ENCODE results near the gene PSD.
A peak's percentile ranks its signal among the peaks of the same experiment; 100 is the strongest.

Gene PSD

DNA sequence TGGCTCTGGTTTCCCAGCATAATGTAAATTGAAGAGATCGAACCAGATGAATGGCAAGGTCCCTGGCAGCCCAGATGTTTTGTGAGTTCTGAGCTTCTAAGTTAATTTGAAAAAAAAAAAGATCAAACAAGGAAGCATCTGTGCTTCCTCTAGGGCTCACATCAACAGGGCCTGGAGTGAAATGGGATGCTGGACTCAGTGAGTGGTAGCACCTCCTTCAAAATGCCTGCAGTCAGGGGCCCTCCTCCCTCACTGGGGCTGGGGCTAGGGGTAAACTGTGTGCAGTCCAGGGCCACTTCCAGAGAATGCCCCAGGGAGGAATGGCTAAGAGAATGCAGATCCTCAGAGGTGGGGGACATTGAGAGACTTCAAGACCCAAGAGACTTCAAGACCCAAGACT is 19.8 kb upstream of the PSD start:
- no peak for DNase-seq

- DNase-seq, result no peak
Measured at GRCh38 chr10:102437515-102437914, 18.9 kb upstream of the PSD start.

GRCh38 chr10:102436312-102436711 is 17.7 kb upstream of the PSD start:
- no peak for DNase-seq

DNA sequence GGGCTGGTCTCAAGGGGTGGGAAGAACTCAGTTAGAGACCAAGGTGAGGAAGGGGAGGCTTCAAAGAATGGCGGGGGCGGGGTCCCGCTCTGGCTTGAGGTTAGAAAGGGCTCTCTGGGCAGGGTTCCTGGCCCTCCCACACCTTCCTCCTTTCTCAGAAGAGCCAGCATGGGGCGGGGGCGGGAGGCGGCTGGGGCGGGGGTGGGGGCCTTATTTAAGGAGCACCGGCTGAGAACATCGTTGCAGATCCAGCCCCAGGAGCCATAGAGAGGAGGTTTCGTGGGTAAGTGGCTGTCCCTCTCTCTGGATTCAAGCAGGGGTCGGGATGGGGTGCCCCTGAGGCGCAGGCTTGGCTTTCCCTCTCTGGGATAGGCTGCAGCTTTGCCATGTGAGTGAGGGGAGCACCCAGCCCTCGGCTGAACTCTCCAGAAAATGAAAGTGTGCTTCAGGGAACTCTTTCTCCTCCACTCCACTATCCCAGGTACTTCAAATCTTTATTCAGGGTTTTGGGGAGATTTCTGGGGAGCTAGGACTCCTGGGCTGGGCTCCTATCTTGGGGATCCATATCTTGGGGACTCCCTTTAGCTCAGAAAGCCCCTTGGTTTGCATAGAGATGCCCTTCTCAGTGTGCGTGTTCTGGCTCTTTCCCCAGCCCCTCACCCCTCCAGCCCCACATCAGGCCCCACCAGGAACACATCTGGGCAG is 17.1 kb upstream of the PSD start:
- DNase-seq, result no peak

GRCh38 chr10:102435133-102435497 is 16.5 kb upstream of the PSD start:
- DNase-seq, result no peak

GRCh38 chr10:102434394-102435132 is 16.0 kb upstream of the PSD start:
- DNase-seq, result peak; percentile 70

- DNase-seq, result no peak
Measured at GRCh38 chr10:102433619-102434046, 15.0 kb upstream of the PSD start.

DNA sequence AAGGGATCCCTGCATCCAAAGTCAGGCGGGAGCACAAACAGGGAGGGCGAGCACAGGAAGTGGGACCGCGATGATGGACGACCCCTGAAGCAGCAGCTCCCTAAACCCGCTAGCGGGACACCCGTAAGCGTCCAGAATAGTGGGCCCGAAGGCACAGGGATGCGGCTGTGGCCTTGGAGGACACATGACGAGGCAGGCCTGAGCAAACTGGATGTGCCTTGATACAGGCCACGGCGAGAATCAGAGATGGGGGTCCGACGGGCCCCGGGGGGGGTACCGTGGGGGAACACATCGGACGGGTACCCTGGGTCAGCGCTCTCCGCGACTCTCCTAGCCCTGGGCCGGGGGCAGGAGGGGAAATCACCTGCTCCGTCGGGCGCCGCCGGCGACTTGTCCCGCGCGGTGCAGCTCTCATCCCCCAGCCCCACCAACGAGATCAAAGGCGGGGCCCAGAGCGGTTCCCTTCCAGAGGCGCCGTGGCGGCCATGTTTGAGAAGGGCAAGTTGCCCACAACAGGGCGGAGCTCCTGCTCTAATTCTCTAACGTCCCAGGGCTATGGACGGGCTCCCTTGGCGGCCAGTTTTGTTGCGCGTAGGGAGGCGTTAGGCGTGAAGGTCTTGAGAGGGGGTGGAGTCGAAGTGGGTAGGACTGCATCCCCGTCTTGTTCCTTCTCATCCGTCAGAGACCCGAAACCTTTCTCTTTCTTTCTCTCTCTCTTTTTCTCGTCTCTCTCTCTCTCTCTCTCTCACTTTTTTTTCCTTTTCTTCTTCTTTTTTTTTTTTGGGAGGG is 13.8 kb upstream of the PSD start, which contains the start of gene CUEDC2:
TSS of gene CUEDC2 (minus strand) at position 413 of the 789 bp plus-strand sequence. CDS start 7,386 bp downstream, outside the sequence.
- DNase-seq, result peak; percentile 98

- peak; percentile 33 for DNase-seq
Measured at GRCh38 chr10:102431452-102432124, 13.0 kb upstream of the PSD start.

- DNase-seq, result no peak
Measured at GRCh38 chr10:102429468-102429867, 10.9 kb upstream of the PSD start.

DNA sequence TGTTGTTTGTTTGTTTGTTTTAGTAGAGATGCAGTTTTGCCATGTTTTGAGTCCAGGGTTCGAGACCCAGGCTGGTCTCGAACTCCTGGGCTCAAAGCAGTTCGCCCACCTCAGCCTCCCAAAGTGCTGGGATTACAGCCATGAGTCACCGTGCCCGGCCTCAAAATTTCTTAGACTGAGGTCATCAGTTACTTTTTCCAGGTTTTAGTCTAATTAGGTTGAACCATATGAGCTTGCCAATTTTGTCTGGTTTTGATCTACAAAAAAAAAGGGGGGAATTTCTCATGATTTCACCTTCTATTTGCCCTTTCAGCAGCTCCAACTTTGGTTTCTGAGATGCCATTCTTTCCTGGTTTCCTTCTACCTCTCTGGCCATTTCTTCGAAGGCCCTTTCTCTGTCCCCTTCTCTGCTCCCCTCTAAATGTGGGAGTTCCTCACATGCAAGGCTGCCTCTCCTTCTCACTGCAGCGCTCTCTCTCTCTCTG is 8.3 kb upstream of the PSD start:
- DNase-seq, result peak; percentile 38

GRCh38 chr10:102425444-102425843 is 6.9 kb upstream of the PSD start:
- no peak for DNase-seq

DNA sequence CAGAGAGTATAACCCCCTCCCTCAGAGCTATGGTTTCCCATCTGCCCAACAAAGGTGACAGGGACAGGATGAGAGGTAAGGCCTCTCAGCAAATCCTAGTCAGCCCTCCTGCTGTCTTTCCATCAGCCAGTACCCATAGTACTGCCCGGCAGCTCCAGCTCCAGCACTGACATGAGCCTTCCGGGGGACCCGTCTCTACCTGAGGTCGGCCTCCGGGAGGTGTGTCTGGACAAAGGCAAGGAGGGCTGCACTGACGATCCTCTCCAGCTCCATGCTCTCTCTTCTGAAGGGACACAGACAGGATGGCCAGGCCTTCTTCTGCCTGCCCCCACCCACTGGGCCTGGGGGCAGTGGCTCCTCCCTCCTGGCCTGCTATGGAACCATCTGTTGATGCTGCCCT is 6.3 kb upstream of the PSD start:
- no peak for DNase-seq

DNA sequence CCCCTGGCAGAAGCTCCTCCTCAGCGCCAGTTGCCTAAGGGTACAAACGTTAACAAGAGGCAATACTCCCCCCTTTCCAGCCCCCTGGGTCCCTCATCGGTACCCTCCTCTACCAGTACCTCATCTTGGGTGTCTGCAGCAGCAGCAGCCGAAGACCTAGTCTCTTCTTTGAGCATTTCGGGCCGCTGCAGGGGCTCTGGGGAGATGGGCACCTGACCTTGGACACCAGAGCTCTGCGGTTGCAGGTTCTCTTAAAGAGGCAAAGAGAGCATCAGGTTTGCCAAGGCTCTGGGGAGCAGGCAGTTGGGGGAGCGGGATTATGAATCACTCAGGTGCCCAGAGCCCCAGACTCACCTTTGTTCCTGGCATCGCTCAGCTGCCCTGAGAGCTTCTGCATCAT is 5.6 kb upstream of the PSD start:
- DNase-seq, result no peak

DNA sequence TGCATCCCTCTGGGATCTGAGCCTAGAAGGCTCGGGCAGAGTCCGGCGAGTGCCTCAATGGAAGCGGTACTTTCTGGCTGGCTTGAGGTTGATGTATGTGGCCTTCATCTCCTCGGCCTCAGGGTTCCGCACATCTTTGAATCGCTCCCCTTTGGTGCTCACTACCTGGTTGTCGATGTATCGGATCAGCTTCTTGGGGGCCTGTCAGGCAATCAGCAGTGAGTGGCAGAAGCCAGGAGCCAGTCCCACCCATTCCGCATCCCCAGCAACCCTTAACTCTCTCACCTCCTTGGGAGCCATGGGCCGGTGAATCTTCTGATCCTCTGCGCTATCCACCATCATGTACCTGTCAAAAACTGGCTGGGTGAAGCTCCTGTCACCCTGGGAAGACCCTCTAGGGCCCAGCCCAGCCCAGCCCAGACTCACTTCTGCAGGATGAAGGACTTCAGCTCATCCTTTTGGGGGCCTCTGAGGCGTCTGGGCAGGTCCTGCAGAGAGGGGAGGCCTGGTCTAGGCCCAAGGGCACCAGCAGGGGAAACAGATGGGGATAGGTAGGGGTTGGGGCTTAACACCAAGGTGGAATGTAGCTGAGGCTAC is 4.9 kb upstream of the PSD start:
- no peak for DNase-seq

GRCh38 chr10:102422545-102423129 is 4.1 kb upstream of the PSD start:
- DNase-seq, result peak; percentile 53

DNA sequence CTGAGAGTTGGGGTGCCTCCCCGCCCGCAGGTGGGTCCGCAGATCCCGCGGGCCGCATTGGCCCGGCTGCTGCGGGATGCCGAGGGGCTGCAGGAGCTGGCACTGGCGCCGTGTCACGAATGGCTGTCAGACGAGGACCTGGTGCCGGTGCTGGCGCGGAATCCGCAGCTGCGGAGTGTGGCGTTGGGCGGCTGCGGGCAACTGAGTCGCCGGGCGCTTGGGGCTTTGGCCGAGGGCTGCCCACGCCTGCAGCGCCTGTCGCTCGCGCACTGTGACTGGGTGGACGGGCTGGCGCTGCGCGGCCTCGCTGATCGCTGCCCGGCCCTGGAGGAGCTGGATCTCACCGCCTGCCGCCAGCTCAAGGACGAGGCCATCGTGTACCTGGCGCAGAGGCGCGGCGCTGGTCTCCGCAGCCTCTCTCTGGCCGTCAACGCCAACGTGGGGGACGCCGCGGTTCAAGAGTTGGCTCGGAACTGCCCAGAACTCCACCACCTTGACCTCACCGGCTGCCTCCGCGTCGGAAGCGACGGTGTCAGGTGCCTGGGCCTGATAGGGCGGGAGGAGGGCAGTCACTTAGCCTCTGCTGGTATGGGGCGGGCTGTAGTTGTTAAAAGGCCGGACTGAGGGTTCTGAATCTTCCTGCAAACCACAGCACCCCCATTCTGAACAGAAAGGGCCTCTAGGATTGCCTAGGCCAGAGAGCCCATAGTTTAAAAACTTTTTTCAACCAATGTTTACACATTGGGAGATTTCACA is 3.4 kb upstream of the PSD start:
- no peak for DNase-seq

GRCh38 chr10:102421507-102421756 is 2.8 kb upstream of the PSD start:
- no peak for DNase-seq

GRCh38 chr10:102420714-102421506 is 2.3 kb upstream of the PSD start, which contains the start of gene FBXL15:
FBXL15 (plus strand) TSS chr10:102420836; CDS start chr10:102421130, 294 bp downstream.
- DNase-seq, result peak; percentile 96

GRCh38 chr10:102420181-102420713 is 1.7 kb upstream of the PSD start:
- no peak for DNase-seq
